ENCODE data around the gene TLK2. TPM values are rescaled to one million over a fixed set of nuclear protein-coding genes. Genes with fewer than 3 reads are reported as not detected.

TLK2 gene
- total and polyA plus RNA-seq, 2 experiments from 2014 or later: 19.6 to 56.1 TPM

- TF ChIP-seq CTCF (conservative IDR thresholded peaks at IDR 0.05; ENCODE audit: low read depth in 2 of 2) (no peak), ZNF331 (CRISPR knock-in tag; IDR thresholded peaks at IDR 0.05; ENCODE audit: low read depth) (no peak), CREB1 (CRISPR knock-in tag; IDR thresholded peaks at IDR 0.05; ENCODE audit: low read depth) (no peak), ETS1 (IDR thresholded peaks at IDR 0.05) (no peak), JUNB (IDR thresholded peaks at IDR 0.05; ENCODE audit: unreplicated experiment) (no peak), NANOG (IDR thresholded peaks at IDR 0.05; ENCODE audit: borderline replicate concordance) (no peak), STAT1 (IDR thresholded peaks at IDR 0.05; ENCODE audit: unreplicated experiment) (no peak), EZH2 (IDR thresholded peaks at IDR 0.05; ENCODE audit: low read depth, unreplicated experiment) (no peak)
These were observed 153.6 kb downstream of the TLK2 start (continued) for GRCh38 chr17:62631936-62632924.

GRCh38 chr17:62637809-62638208, 159.2 kb downstream of the TLK2 start:
- H3K27ac Mint-ChIP-seq: no peak overlapping the region
- H3K79me2 ChIP-seq (replicated peaks; ENCODE audit: insufficient read depth): peaks cover 28% of the 10 kb centered on the region
- no peaks in the 10 kb centered on the region for H3K27me3 ChIP-seq (ENCODE audit: insufficient read depth)
- no peaks in the 10 kb centered on the region for H3K9me3 Mint-ChIP-seq
- no peaks in the 10 kb centered on the region for H4K20me1 ChIP-seq (replicated peaks; ENCODE audit: insufficient read depth)
- no peak overlapping the region for H2AFZ ChIP-seq
- DNase-seq (ENCODE audit: low spot score) (peak; percentile 73), ATAC-seq (peak; percentile 54)
- peak overlapping the region; percentile 74; the same call in 1 of the 2 replicates for H3K27ac ChIP-seq (ENCODE audit: low read depth)
- H3K4me2 ChIP-seq: no peak overlapping the region
- peaks cover 16% of the 10 kb centered on the region for H3K4me1 Mint-ChIP-seq
- H3K36me3 Mint-ChIP-seq (ENCODE audit: low read depth): peaks cover 4% of the 10 kb centered on the region
- H3K36me3 ChIP-seq (ENCODE audit: insufficient read depth): no peaks in the 10 kb centered on the region
- no peak overlapping the region for H3K4me3 ChIP-seq
- 0 out of 2 replicates have a peak, but pooled peaks cover 6% of the 10 kb centered on the region for H3F3A ChIP-seq (replicated peaks; ENCODE audit: low read depth)
- H3K9me2 ChIP-seq (ENCODE audit: insufficient read depth): no peaks in the 10 kb centered on the region
- no peak overlapping the region for H3K4me3 Mint-ChIP-seq
- peaks cover 10% of the 10 kb centered on the region for H3K27me3 Mint-ChIP-seq (ENCODE audit: insufficient read depth, low read depth, poor library complexity)
- TF ChIP-seq CTCF (conservative IDR thresholded peaks at IDR 0.05; ENCODE audit: low read depth in 2 of 2): peak; percentile 44 to 71
- TF ChIP-seq POLR2AphosphoS5 (IDR thresholded peaks at IDR 0.05; ENCODE audit: low read depth): no peak
- H3K4me1 ChIP-seq (ENCODE audit: insufficient read depth): peaks cover 3% of the 10 kb centered on the region
